GM18517 (cell line): Measurements from ENCODE around the gene LTC4S.
"Not testable (repeated sequence)": the region's sequence is repeated elsewhere in the genome, so short reads cannot be mapped to it uniquely, and the experiment has no call there.

Source experiments
- ATAC-seq: cut with Tn5 transposase; IDR thresholded peaks from one replicate; pipeline ENCODE4 v1.9.1; 2021; ENCODE audit warnings: mild to moderate bottlenecking, moderate library complexity; ENCODE audit not compliant: unreplicated experiment

The LTC4S gene

GRCh38 chr5:179822059-179822432, 28.3 kb downstream of the LTC4S start:
- ATAC-seq, result no peak

- ATAC-seq, result no peak
These were observed 28.7 kb downstream of the LTC4S start for GRCh38 chr5:179822444-179822990.

DNA sequence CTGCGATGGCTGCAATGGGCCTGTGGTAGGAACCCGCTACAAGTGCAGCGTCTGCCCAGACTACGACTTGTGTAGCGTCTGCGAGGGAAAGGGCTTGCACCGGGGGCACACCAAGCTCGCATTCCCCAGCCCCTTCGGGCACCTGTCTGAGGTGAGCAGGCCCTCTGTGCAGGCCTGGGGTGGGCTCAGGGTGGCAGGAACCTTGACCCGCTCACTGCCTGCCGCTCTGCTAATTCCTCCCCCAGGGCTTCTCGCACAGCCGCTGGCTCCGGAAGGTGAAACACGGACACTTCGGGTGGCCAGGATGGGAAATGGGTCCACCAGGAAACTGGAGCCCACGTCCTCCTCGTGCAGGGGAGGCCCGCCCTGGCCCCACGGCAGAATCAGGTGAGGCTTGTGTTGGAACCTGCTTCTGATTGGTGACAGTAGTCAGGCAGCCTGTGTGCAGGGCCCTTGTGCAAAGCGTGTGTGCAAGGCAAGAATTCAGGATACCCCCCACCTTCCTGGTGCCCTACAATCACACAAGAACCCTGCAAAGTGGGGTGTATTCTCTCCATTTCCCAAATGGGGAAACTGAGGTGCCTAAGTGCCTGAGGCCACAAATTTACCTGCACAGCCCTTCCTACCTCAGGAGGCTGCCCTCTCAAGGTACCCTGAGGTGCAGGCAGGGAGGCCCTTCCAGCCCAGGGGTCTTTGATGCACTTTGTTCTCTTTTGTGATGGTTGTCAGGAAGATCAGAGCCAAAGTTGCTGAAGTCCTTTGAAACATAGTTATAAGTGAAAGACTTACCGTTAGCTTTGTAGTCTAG, 30.4 kb downstream of the LTC4S start:
- no peak for ATAC-seq

- ATAC-seq, result no peak
These were observed 30.9 kb downstream of the LTC4S start for GRCh38 chr5:179824745-179825112.

GRCh38 chr5:179825655-179826182, 31.9 kb downstream of the LTC4S start:
- no peak for ATAC-seq

DNA sequence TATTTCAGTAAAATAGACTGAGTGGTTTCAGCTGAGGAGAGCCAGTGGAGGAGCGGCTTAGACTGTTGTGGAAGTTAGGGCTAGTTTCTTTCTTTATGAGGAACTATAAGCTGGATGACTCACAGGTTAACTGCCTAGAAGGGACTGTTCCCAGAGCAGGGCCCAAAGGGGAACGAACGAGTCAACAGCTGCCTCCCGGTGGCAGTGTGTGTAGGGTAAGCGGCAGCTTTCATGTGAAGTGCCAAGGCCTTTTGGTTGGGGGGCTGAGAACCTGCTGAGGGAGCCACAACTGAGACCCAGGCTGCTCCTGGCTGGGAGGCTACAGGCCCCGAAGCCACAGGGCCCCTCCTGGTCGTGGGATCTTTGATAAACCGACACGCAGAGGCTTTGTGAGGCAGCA, 33.9 kb downstream of the LTC4S start:
- no peak for ATAC-seq

- no peak for ATAC-seq
These were observed 35.1 kb downstream of the LTC4S start for GRCh38 chr5:179828756-179829421.

DNA sequence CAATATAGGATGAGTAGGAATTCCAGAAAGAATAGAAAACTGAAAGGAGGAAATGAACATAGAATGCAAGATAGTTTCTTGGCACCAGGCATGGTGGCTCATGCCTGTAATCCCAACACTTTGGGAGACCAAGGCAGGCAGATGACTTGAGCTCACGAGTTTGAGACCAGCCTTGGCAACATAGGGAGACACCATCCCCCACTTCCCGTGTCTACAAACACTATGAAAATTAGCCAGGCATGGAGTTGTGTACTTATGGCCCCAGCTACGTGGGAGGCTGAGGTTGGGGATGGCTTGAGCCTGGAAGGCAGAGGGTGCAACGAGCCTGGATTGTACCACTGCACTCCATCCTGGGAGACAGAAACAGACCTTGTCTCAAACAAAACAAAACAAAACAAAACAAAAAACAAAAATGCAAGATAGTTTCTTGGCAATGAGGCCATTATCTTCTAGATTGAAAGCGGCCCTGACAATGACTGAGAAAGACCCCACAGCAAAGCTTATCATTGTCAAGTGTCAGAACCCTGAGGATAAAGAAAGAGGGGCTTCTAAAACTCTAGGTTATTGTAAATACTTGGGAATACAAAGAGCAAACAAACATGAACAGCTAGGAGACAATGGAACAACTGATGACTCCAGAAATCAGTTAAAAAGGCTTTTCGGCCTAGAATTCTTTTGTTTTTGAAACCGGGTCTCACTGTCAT, 36.1 kb downstream of the LTC4S start:
- no peak for ATAC-seq

GRCh38 chr5:179830818-179831468, 37.2 kb downstream of the LTC4S start:
- no peak for ATAC-seq

DNA sequence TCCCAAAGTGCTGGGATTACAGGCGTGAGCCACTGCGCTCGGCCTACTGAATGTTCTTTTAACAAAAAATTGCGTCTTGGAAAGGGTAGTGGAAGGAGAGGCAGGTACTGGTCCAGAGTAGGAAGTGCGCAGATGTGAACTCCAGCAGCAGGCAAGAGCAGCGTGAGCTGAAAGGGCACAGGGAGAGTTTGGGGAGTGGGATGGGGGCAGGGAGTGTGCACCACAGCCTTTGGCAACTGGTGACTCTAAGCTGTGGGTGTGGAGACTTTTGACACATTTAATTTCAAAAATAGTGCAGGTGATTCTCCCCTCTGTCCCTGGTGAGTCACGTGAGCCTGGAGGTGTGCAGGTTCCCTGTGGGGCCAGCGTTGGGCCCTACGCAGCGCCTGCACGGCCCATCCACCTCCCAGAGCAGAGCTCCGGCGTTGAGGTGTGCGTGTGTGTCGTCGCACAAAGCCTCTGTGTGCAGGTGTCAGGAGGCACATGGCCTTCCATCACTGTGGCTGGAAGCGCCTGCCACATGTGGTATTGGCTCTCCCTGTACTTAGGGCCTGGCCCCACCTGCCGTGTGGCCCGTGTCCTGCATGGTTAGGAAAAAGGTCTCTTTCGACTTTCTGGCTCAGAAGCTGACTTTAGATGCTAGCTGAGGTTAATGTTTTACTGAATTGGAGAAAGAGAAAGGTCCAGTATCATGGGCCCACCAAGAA, 38.4 kb downstream of the LTC4S start:
- no peak for ATAC-seq

GRCh38 chr5:179833056-179833708, 39.4 kb downstream of the LTC4S start:
- ATAC-seq, result no peak

DNA sequence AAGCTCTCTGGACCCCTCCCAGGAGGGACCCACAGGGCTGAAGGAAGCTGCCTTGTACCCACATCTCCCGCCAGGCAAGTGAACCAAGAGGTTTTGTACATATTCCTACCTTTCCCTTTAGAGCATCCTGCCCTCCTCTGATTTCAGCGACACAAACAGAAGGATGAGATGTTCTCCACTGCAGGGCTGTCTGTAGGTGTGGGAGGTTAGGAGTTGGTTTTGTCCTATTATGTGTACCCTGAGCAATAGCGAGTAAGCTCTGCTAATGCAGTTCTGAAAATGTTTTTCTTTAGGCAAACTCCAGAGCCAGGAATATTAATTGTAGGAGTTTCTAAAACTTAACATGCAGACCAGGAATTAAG, 39.9 kb downstream of the LTC4S start:
- ATAC-seq, result no peak

GRCh38 chr5:179834120-179834519, 40.3 kb downstream of the LTC4S start:
- no peak for ATAC-seq

- ATAC-seq, result not testable (repeated sequence)
These were observed 41.1 kb downstream of the LTC4S start for GRCh38 chr5:179834871-179835270.

DNA sequence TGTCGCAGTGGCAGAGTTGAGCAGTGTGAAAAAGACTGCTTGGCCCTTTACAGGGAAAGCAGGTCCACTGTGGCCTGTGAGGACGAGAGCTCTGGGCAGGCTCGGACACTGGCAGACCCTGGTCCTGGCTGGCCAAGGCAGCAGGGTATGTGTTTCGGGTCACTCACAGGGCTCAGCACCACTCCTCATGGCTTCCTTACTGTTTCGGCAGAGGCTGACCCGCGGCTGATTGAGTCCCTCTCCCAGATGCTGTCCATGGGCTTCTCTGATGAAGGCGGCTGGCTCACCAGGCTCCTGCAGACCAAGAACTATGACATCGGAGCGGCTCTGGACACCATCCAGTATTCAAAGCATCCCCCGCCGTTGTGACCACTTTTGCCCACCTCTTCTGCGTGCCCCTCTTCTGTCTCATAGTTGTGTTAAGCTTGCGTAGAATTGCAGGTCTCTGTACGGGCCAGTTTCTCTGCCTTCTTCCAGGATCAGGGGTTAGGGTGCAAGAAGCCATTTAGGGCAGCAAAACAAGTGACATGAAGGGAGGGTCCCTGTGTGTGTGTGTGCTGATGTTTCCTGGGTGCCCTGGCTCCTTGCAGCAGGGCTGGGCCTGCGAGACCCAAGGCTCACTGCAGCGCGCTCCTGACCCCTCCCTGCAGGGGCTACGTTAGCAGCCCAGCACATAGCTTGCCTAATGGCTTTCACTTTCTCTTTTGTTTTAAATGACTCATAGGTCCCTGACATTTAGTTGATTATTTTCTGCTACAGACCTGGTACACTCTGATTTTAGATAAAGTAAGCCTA, 42.6 kb downstream of the LTC4S start:
- ATAC-seq, result no peak

DNA sequence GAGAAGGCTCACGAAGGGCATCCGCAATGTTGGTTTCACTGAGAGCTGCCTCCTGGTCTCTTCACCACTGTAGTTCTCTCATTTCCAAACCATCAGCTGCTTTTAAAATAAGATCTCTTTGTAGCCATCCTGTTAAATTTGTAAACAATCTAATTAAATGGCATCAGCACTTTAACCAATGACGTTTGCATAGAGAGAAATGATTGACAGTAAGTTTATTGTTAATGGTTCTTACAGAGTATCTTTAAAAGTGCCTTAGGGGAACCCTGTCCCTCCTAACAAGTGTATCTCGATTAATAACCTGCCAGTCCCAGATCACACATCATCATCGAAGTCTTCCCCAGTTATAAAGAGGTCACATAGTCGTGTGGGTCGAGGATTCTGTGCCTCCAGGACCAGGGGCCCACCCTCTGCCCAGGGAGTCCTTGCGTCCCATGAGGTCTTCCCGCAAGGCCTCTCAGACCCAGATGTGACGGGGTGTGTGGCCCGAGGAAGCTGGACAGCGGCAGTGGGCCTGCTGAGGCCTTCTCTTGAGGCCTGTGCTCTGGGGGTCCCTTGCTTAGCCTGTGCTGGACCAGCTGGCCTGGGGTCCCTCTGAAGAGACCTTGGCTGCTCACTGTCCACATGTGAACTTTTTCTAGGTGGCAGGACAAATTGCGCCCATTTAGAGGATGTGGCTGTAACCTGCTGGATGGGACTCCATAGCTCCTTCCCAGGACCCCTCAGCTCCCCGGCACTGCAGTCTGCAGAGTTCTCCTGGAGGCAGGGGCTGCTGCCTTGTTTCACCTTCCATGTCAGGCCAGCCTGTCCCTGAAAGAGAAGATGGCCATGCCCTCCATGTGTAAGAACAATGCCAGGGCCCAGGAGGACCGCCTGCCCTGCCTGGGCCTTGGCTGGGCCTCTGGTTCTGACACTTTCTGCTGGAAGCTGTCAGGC, 43.6 kb downstream of the LTC4S start:
- no peak for ATAC-seq

- ATAC-seq, result no peak
These were observed 45.8 kb downstream of the LTC4S start for GRCh38 chr5:179839328-179840256.
